Activated CD8-positive, alpha-beta memory T cell treated with anti-CD3 and anti-CD28 coated beads for 4 hours (primary cell): ENCODE data around the gene DCP1B.

Source experiments
- DNase-seq, 2 donors: peaks; one replicate each; pipeline ENCODE4 v3.0.0-alpha.2; 2020; ENCODE audit warnings: low read depth in 2 of 2

Gene DCP1B

DNA sequence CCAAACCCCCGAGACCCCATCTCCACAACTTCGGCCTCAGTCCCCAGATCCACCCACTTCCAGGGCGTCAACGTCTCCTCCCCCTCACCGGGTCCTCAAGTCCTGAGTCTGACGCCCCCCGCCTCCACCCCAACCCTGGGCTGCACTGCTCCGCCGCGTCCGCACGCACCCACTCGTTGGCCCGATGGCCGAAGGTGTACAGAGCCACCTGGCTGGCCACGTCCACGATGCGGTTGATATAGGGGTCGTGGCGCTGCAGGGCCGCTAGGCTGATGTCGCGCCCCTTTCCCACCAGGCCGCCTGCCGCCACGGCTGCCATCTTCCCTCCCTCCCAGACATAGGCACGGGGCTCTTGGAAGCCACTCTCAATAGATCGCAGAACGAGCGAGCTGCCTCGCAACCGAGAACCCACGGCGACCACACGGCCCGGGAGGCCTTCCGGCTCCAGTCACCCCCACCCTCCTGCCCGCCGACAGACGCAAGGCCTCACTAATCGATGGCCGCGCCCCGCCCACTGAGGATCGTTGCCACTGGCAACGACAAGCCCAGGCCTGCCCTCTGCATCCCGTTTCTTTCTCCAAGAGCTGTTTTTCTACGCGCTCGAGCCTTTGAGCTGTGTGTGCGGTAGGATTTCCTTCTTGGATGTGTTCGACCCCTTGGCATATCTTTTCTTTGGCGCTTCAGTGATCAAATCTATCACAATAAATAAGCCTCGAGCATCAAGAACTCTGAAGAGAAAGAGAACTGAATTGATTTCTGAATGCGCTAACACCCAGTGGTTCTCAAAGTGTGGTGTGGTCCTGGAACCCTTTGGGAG, at the start of gene DCP1B:
DCP1B (minus strand) TSS at position 345 of the 817 bp plus-strand sequence; CDS start at position 319, 26 bp downstream.
- DNase-seq, result peak; percentile 86 to 89

DNA sequence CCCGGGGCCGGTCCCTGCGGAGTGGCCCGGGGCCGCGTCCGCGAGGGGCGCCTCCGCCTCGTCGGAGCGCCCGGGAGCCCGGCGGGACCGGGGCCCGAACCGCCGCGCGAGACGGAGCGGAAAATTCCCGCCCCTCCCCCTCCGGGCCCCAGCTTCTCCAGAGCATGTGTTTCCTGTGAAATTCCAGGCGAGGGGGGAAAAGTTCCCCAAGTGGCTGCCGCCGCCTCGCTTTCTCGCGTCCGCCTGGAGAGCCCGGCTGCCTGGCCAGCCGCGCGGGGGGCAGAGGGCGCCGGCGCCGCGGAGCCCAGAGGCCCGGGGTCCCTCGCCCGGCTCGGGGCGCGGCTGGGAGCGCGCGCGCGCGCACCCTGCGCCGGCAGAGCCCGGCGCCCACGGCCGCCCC, 49.4 kb upstream of the DCP1B start:
- DNase-seq, result no peak

DNA sequence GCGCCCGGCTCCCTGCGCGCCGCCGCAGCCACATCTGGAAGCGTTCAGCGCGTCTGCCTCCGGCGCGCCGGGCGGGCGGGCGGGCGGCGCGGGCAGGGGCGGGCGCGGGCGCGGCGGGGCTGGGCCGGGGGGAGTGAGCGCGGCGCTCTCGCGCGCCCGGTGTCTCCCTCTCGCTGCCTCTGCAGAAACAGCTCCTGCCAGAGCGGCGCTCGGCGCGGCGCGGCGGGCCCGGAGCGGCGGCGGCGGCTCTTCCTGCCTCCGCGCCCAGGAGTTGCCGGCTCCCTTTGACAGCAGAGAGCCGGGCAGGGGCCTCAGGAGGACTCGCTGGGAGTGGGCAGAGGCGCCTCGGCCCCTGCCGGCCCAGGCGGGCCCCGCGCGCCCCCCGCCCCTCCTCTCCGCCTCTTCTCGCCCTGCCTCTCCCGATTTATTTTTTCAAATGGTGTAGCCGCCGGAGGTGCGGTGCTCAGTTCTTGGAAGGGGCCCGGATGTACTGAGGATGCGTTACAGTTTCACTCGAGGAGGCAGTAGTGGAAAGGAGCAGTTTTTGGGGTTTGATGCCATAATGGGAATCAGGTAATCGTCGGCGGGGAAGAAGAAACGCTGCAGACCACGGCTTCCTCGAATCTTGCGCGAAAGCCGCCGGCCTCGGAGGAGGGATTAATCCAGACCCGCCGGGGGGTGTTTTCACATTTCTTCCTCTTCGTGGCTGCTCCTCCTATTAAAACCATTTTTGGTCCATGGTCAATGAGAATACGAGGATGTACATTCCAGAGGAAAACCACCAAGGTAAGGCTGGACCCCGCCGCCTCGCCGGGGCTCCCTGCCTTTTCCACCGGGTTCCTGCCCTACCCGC, 48.8 kb upstream of the DCP1B start, which contains the start of gene CACNA1C:
CACNA1C (plus strand) TSS at position 162 of the 853 bp plus-strand sequence; CDS start at position 738, 576 bp downstream.
- no peak for DNase-seq

DNA sequence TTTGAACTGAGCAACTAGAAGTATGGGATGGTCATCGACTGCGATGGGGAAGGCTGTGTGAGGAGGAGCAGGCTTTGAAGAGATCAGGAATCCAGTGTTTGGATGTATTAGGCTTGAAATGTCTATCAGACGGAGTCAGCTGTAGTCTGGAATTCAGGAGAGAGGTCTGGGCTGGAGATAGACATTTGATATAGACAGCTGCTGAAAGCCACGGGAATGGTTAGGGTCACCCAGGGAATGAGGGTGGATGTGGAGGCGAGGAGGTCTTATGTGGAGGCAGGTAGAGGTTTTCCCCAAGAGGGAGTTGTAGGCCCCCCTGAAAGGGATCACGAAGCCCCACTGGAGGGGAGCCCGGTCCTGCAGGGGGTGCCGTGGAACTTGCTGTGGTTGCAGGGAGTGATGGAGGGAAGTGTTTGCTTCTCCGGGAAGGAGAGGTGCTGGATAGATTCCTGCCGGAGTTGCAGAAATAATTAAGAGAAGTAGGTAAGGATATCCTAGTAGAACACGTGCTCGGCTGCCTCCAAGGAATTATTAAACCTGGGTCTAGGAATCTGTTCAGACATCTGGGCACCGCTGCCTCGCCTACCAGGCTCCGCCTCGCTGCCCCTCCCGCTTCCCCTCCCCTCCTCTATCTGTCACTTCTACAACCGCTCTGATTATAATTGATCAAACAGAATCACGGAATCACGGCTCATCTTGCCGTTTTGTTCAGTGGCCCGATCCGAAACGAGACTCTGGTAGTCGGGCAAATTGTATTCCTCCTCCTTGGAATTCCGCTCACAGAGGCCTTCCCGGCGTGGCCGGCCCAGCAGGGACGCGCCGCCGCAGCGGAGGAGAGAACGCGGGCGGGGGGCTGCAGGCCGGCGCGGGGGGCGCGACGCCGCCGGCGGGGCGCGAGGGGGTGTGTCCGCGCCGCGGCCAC, 47.7 kb upstream of the DCP1B start:
- DNase-seq, result no peak

DNA sequence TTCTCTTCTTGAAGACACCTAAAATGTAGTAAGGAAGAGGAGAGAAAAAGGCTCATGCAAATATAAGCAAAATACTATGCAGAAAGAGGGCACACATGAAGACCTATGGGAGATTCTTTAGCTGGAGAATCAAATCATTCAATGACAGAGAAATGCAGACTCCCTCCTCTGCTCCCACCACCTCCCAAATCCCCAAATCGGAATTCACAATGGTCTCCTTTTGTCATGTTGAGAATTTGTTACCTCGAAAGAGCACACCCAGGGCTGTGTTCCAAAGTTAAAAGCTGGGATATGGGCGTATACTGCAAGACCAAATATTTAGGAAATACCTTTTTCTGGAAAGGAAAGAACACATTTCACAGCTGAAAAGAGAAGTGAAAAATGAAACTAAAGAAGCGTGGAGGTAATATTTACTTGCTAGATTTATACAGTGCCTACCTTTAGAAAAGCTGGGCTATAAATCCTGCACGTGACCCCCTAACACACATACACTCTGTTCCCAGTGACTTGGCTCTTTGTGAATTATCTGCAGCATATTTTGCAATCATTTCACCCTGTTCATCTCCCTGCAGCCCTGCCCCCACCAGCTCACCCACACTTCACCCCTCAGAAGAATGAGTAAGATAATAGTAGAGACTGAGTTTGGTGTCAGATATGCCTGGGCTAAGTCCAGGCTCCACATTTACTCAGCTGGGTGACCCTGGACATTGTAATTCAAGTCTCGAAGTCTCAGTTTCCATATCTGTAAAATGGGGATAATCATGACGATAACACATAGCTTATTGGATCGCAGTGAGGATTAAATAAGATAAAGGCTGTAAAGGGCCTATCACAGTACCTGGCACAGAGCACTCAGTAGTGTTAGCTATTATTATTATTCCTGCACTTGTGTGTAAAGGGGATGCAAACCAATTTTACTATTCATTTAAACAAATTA, 45.6 kb upstream of the DCP1B start:
- DNase-seq, result no peak

DNA sequence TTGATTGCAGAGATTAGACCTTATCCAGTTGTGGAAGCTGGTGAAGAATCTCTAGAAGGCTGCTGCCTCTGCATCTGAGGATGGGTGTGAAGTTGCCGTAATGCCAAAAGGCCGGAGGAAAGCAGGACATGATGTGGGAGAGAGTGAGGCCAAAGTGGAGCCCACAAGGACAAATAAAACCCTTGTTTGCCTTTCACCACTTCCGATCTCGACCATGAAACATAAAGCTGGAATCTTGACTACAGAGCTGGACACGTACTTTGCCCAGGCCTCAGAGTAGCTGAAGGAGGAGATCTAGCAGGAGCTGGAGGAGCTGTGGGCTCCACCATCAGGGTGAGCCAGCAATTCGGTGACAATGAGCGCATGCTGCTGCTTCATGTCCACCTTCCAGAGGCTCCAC, 43.5 kb upstream of the DCP1B start:
- no peak for DNase-seq

DNA sequence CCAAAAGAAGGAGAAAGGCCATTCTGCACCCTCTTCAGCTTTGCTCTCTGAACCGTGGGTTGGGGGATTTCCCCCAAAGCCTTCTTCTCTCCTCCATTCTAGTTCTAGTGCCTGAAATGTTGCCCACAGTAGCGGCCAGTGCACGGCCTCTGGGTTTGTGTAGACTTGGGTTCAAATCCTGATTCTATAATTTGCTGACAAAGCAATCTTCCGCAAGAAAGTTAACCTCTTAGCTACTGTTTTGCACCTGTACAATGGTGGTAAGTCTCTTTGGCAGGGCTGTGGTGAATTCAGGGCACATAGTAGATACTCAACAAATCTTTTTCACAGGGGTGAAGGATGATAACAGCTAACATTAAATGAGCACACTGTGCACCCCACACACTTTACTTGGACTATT, 42.7 kb upstream of the DCP1B start:
- DNase-seq, result no peak

DNA sequence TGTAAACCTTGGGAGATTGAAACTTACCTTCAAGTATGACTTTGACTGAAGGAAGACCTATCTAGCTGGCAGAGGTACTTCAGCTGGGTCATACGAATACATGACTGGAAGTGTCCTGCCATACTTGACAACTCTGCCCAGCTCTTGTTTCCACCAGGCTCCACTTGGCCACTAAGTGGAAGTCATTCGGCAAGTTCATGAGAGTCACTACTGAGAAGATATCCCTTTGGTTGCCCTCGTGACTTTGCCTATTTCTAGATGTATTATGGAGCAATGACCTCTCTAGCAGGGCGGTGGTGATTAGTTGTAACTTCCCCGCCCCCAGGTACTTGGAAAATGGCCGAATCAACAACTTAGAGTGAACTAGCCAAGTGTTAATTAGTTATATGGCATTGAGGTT, 39.9 kb upstream of the DCP1B start:
- DNase-seq, result no peak

DNA sequence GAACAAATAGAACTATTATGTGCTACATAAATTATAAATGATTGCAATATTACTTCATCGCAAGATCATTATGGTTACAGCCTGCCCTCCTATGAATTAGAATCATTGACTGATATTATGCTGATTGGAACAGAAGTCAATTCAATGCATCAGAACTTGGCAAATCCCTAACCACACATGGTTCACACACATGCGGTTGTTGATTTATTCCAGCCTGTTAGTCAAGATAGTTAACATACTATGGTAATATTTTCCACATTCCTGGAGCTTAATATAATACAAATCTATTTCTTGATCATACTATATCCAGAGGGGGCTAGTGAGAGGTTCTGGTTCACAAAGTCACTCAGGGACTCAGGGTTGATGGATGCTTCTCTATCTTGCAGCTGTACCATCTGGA, 38.8 kb upstream of the DCP1B start:
- DNase-seq, result no peak

DNA sequence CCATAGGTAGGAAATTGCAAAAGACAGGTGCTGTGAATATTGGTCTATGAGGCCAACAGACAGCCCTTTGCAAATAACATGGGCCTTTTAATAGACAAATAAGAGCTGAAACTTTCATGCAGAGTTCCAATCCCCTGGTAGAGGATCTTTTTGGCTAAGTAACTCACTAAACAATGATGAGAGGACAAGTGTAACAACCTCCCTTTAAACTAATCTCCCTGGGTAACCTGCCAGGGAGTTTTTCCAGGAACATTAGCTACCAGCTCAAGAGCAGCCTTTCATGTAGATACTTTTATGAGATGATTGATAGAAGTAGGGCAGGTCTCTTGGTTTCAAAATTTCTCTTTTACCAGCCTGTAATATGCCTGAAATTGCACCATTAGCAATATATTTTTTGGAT, 34.8 kb upstream of the DCP1B start:
- DNase-seq, result no peak

DNA sequence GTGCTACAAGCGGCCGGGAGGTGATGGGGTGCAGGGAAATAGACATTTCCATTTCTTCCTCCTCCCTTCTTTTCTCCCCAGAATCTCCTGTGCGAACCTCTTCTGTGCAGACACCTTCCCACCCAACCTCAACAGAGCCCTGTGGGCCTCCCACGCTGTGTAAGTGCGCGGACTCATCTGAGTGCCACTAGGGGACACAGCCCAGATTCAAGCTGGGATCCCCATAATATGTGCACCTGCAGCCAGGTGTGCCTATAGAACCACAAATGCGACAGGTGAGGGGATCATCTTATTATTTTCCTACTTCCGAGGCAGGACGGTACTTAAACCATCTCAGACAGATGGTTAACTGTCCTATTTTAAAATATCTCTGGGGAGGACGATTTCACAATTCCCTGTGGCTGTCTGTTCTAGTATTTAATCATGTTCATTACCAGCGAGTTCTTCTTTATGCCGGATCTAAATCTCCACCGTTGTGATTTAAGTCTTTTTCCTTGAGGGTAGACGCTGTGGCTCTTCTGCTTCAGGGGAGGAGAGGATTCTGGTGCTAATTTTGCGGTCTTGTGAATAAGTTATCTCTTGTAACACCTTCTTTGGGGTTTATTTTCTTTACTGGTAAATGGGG, 31.3 kb upstream of the DCP1B start:
- no peak for DNase-seq

DNA sequence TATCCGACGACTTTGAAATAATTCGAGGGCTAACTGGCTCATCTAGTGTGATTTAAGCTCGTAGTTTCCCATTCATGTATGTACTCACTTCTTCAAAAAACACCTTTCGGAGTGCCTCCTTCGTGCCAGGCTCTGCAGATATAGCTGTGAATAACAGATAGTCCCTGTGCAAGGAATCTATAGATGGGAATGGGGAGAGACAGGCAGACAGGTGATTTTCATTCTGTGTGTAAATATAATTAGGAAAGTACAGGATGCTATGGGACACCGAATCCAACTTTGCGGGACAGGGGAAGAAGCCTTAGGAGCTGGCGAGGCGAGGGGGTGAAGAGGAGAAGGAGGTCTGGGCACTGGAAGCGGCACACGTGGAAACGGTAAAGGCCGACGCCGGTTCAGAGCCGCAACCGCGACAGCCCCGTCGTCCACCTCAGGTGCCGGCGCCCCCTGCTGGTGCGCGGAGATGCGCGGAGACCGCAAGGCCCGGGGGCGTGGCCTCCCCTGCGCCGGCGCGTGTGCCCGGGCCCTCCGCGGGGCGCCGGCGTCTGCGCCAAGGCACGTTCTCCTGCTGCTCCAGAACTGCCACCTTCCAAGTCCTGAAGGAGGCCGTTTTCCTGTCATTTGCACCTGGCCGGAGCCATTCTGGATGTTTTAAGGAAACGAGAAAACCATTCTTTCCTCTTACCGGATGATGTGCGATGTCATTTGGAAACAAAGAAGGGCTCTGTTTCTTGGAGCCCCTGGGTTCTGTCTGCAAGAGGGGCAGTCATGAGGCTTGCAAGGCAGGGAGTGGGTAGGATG, 30.6 kb upstream of the DCP1B start:
- peak; percentile 60 to 73 for DNase-seq

DNA sequence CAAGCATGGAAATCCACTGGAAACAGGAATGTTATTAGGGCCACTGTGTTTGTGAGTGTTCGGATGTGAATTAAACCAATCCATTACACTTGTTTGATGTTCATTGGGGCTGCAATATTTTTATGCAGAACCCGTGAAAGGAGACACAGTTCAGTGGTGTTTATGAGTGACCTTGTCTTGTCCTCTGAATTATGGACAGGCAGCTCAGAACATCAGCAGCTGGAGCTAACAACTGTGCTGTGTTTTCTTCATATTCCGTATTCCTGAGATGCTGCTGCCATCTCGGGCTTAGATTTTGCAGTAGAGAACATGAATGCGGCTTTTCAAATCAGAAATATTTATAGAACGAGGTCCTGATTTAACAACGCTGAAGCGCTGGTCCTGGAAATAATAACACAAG, 28.2 kb upstream of the DCP1B start:
- no peak for DNase-seq

DNA sequence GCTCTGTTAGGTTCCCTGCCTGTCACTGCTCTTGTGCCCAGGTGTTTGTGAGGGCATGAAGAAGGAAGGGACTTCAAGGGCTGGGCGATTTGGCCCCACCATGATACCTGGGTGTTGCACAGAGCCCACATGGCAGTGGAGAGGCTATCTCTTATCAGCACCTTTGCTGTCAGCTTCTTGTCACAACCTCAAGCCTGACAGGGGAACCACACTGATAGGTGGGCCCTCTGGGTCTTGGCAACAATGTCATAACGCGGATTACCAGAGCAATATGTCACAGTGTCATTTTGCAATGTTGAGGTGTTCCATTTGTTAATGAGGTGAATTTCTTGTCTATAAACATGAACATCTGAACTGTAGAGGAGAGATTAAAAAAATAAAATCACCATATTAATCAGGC, 25.6 kb upstream of the DCP1B start:
- no peak for DNase-seq

DNA sequence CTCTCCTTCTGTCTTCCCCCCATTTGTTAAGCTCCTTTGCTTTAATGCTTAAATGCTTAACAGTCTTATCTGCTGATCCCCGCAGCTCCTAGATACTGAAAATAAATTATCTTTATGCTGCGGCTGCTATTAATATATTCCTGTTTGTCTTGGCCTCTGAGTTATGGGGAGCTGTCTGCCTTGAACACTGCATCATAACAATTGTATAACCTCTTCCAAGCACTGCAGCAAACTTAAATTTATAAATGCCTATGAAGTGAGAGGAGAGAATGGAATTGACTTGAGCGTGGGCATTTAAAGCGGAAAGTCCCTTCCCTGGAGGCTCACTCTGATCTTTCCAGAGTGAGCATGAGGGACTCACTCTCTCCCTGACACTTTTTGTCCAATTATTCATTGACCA, 23.1 kb upstream of the DCP1B start:
- DNase-seq, result no peak

DNA sequence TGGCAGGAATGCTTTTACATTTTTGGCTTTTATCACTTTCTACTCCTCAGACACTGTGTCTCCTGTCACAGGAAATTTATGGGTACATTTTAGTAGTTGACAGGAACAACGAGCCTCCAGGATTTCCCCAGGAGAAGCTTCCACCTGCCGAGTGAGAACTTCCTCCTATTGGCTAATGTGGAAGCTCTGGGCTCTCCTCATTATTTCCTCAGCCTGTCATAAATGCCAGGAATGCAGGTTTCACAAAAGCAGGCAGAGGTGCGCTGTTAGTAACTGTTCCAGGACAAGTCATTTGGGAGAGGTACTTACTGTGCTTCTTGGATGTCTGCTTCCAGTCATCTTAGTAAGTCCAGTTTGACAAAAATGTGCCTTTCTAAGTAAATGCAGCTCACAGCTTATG, 19.1 kb upstream of the DCP1B start:
- DNase-seq, result no peak

DNA sequence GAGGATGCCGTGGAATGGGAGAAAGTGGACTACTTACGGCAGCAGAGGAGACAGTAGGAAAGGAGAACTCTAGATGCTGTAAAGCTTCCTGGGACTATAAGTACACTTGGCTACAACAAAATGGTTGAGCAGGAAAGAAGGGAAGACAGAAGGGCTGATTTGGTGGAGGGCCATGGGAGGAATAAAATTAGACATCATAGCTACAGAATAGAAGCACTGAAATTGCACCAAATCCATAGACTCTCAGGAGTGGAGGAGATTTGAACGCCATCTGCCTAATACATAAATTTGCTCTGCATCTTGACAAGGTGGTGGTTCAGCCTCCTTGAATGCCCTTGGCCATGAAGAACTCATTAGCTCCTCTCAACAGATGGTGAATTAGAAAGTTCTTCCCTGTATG, 16.3 kb upstream of the DCP1B start:
- no peak for DNase-seq

DNA sequence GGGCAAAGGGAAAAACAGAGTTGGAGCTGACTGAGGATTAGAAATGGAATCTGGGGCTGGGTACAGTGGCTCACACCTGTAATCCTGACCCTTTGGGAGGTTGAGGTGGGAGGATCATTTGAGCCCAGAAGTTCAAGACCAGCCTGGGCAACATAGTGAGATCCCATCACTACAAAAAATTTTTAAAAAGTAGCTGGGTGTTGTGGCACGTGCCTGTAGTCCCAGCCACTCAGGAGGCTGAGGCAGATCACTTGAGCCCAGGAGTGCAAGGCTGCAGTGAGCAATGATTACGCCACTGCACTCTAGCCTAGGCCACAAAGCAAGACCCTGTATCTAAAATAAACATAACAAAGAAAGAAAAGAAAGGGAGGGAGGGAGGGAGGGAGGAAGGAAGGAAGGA, 14.9 kb upstream of the DCP1B start:
- no peak for DNase-seq

DNA sequence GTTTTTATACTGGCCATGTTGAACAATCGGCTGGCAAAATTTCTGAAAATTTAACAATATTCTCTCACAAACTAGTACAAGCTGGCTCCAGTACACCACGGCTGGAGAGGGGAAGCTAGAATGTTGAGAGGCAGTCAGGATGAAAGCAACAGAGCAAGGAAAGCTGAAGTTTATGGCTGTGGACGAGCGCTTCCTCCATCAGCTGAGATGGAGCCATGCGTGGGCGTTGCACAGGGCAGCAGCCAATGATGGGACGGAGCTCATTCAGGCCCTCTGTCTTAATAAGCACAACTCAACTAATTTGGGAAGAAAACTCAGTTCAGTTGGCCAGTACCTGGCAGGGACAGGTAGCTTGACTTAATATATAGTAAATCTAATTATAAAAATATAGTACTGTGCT, 14.1 kb upstream of the DCP1B start:
- DNase-seq, result no peak
